HepG2 (cell line): ENCODE results near the gene HINFP. TPM values are rescaled to one million over a fixed set of nuclear protein-coding genes. Genes with fewer than 3 reads are reported as not detected.
A peak's percentile ranks its signal among the peaks of the same experiment; 100 is the strongest.

ENCODE experiments used
- MEIS1 ChIP-seq: sonication (generic); formaldehyde crosslinking; IDR thresholded peaks from 2 replicates; pipeline ENCODE4 v1.9.0; 2021; ENCODE audit warnings: mild to moderate bottlenecking, missing genetic modification reagents, moderate library complexity, borderline replicate concordance
- RAD51 ChIP-seq: fragments of 450-650 bp; IDR thresholded peaks from 2 replicates; pipeline ENCODE4 v1.6.1; 2016; ENCODE audit warnings: borderline replicate concordance
- RCOR2 ChIP-seq: IDR thresholded peaks from 2 replicates; pipeline ENCODE4 v1.6.1; 2016; ENCODE audit warnings: missing biosample characterization, missing genetic modification reagents
- SKI ChIP-seq: fragments of 450-650 bp; IDR thresholded peaks from one replicate; pipeline ENCODE4 v1.6.1; 2018; ENCODE audit warnings: mild to moderate bottlenecking; ENCODE audit not compliant: partially characterized antibody
- ZFX ChIP-seq: sonication (generic); formaldehyde crosslinking; IDR thresholded peaks from 2 replicates; pipeline ENCODE4 v1.4.0; 2020; ENCODE audit warnings: mild to moderate bottlenecking, low read depth, missing genetic modification reagents, moderate library complexity
- ZNF17 ChIP-seq: sonication (generic); formaldehyde crosslinking; IDR thresholded peaks from 2 replicates; pipeline ENCODE4 v1.5.0; 2020; ENCODE audit warnings: mild to moderate bottlenecking, missing genetic modification reagents
- ZNF180 ChIP-seq: sonication (generic); formaldehyde crosslinking; IDR thresholded peaks from 2 replicates; pipeline ENCODE4 v1.4.0; 2020; ENCODE audit warnings: low read depth, missing genetic modification reagents, borderline replicate concordance
- ZNF205 ChIP-seq: IDR thresholded peaks from 2 replicates; pipeline ENCODE4 v1.6.1; 2018; ENCODE audit warnings: missing biosample characterization, missing genetic modification reagents
- ZNF326 ChIP-seq: sonication (generic); formaldehyde crosslinking; IDR thresholded peaks from 2 replicates; pipeline ENCODE4 v1.4.0; 2020; ENCODE audit warnings: missing genetic modification reagents, borderline replicate concordance
- ZNF460 ChIP-seq: sonication (generic); formaldehyde crosslinking; IDR thresholded peaks from 2 replicates; pipeline ENCODE4 v1.5.1; 2020; ENCODE audit warnings: missing genetic modification reagents, mild to moderate bottlenecking, borderline replicate concordance
- polyA plus RNA-seq, 8 experiments: library from polyadenylated mRNA; depleted of rRNA in 3 of 8; stranded (reverse) in 7 of 8; unstranded in 1 of 8; fragments of >200 nt; fragmentation: Illumina TruSeq in 4 of 8; extraction: Trizol in 4 of 8; gene quantifications; 2 replicates each; pipeline versions ENCODE4 v1.2.1 to v1.2.3, GENCODE V29; 2011 to 2016; ENCODE audit warnings: low read depth in 4 of 8, missing spikeins in 1 of 8, mixed read lengths in 1 of 8; ENCODE audit not compliant: insufficient read depth in 1 of 8
- total RNA-seq, 5 experiments: library from RNA; depleted of rRNA; stranded (reverse); fragments of >200 nt; fragmentation: Illumina TruSeq; extraction: Trizol; gene quantifications; 2 replicates each; pipeline ENCODE4 v1.2.3, GENCODE V29; 2016; ENCODE audit warnings: low read depth in 1 of 5
- TF ChIP-seq, protein P1 (sequence below): sonication (generic); formaldehyde crosslinking; IDR thresholded peaks from 2 replicates; pipeline ENCODE4 v1.4.0; 2020; ENCODE audit warnings: missing genetic modification reagents, borderline replicate concordance
- TF ChIP-seq, protein P2 (sequence below): sonication (generic); formaldehyde crosslinking; IDR thresholded peaks from 2 replicates; pipeline ENCODE4 v1.5.1; 2020; ENCODE audit warnings: mild to moderate bottlenecking, missing genetic modification reagents, moderate library complexity
- TF ChIP-seq, protein P3 (sequence below): IDR thresholded peaks from 2 replicates; pipeline ENCODE4 v1.6.1; 2016
- TF ChIP-seq, protein P4 (sequence below): sonication (generic); formaldehyde crosslinking; conservative IDR thresholded peaks from 2 replicates; pipeline ENCODE4 v1.8.1; 2023; ENCODE audit warnings: missing genetic modification reagents
- TF ChIP-seq, protein P5 (sequence below): fragments of 450-650 bp; IDR thresholded peaks from 2 replicates; pipeline ENCODE4 v1.6.1; 2017; ENCODE audit warnings: mild to moderate bottlenecking

HINFP gene
- total and polyA plus RNA-seq, 2 of the 13 experiments (the other 11 are each of a cell fraction or from before 2014, with no cell fraction given), result 15.1 to 21.4 TPM

DNA sequence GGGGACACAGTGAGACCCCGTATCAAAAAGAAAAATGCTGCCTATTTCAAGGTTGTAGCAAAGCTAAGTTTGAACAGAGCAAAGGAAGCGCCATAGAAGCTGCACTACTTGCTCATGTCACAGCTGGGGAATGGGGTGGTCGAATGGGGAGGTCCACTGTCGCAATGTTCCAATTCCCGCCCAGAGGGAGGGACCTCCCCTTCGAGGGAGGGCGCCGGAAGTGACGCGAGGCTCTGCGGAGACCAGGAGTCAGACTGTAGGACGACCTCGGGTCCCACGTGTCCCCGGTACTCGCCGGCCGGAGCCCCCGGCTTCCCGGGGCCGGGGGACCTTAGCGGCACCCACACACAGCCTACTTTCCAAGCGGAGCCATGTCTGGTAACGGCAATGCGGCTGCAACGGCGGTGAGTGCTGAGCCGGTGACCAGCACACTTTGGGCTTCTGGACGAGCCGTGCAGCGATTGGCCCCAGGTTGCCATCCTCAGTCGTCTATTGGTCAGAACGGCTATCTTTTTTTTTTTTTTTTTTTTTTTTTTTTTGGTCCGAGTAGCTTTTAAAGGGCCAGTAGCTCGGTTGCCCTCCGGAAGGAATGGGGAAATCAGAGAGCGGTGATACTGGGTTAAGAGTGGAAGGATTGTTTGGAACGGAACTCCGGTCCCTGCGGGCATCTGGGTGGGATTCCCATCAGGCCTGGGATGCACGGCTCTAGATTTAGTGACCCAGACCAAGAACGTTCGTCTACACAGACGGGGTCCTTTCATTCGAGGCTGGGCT is 36.5 kb upstream of the HINFP start, which contains the start of gene HMBS (continued):
- TF ChIP-seq, protein P1, sequence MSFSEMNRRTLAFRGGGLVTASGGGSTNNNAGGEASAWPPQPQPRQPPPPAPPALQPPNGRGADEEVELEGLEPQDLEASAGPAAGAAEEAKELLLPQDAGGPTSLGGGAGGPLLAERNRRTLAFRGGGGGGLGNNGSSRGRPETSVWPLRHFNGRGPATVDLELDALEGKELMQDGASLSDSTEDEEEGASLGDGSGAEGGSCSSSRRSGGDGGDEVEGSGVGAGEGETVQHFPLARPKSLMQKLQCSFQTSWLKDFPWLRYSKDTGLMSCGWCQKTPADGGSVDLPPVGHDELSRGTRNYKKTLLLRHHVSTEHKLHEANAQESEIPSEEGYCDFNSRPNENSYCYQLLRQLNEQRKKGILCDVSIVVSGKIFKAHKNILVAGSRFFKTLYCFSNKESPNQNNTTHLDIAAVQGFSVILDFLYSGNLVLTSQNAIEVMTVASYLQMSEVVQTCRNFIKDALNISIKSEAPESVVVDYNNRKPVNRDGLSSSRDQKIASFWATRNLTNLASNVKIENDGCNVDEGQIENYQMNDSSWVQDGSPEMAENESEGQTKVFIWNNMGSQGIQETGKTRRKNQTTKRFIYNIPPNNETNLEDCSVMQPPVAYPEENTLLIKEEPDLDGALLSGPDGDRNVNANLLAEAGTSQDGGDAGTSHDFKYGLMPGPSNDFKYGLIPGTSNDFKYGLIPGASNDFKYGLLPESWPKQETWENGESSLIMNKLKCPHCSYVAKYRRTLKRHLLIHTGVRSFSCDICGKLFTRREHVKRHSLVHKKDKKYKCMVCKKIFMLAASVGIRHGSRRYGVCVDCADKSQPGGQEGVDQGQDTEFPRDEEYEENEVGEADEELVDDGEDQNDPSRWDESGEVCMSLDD (CRISPR knock-in tag), result no peak
- 0 out of 2 replicates have a peak, but pooled peaks have one; percentile 32 for TF ChIP-seq ZNF205 (CRISPR knock-in tag)
- no peak for TF ChIP-seq MEIS1 (CRISPR knock-in tag)
- no peak for TF ChIP-seq ZNF326 (CRISPR knock-in tag)
- TF ChIP-seq SKI, result no peak
- TF ChIP-seq, protein P2, sequence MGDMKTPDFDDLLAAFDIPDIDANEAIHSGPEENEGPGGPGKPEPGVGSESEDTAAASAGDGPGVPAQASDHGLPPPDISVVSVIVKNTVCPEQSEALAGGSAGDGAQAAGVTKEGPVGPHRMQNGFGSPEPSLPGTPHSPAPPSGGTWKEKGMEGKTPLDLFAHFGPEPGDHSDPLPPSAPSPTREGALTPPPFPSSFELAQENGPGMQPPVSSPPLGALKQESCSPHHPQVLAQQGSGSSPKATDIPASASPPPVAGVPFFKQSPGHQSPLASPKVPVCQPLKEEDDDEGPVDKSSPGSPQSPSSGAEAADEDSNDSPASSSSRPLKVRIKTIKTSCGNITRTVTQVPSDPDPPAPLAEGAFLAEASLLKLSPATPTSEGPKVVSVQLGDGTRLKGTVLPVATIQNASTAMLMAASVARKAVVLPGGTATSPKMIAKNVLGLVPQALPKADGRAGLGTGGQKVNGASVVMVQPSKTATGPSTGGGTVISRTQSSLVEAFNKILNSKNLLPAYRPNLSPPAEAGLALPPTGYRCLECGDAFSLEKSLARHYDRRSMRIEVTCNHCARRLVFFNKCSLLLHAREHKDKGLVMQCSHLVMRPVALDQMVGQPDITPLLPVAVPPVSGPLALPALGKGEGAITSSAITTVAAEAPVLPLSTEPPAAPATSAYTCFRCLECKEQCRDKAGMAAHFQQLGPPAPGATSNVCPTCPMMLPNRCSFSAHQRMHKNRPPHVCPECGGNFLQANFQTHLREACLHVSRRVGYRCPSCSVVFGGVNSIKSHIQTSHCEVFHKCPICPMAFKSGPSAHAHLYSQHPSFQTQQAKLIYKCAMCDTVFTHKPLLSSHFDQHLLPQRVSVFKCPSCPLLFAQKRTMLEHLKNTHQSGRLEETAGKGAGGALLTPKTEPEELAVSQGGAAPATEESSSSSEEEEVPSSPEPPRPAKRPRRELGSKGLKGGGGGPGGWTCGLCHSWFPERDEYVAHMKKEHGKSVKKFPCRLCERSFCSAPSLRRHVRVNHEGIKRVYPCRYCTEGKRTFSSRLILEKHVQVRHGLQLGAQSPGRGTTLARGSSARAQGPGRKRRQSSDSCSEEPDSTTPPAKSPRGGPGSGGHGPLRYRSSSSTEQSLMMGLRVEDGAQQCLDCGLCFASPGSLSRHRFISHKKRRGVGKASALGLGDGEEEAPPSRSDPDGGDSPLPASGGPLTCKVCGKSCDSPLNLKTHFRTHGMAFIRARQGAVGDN, result peak; percentile 92
- no peak for TF ChIP-seq ZNF460 (CRISPR knock-in tag)
- TF ChIP-seq, protein P3, sequence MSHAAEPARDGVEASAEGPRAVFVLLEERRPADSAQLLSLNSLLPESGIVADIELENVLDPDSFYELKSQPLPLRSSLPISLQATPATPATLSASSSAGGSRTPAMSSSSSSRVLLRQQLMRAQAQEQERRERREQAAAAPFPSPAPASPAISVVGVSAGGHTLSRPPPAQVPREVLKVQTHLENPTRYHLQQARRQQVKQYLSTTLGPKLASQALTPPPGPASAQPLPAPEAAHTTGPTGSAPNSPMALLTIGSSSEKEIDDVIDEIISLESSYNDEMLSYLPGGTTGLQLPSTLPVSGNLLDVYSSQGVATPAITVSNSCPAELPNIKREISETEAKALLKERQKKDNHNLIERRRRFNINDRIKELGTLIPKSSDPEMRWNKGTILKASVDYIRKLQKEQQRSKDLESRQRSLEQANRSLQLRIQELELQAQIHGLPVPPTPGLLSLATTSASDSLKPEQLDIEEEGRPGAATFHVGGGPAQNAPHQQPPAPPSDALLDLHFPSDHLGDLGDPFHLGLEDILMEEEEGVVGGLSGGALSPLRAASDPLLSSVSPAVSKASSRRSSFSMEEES (CRISPR knock-in tag), result peak; percentile 49
- no peak for TF ChIP-seq RAD51
- TF ChIP-seq, protein P4, sequence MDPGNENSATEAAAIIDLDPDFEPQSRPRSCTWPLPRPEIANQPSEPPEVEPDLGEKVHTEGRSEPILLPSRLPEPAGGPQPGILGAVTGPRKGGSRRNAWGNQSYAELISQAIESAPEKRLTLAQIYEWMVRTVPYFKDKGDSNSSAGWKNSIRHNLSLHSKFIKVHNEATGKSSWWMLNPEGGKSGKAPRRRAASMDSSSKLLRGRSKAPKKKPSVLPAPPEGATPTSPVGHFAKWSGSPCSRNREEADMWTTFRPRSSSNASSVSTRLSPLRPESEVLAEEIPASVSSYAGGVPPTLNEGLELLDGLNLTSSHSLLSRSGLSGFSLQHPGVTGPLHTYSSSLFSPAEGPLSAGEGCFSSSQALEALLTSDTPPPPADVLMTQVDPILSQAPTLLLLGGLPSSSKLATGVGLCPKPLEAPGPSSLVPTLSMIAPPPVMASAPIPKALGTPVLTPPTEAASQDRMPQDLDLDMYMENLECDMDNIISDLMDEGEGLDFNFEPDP (CRISPR knock-in tag), result no peak
- TF ChIP-seq, protein P5, sequence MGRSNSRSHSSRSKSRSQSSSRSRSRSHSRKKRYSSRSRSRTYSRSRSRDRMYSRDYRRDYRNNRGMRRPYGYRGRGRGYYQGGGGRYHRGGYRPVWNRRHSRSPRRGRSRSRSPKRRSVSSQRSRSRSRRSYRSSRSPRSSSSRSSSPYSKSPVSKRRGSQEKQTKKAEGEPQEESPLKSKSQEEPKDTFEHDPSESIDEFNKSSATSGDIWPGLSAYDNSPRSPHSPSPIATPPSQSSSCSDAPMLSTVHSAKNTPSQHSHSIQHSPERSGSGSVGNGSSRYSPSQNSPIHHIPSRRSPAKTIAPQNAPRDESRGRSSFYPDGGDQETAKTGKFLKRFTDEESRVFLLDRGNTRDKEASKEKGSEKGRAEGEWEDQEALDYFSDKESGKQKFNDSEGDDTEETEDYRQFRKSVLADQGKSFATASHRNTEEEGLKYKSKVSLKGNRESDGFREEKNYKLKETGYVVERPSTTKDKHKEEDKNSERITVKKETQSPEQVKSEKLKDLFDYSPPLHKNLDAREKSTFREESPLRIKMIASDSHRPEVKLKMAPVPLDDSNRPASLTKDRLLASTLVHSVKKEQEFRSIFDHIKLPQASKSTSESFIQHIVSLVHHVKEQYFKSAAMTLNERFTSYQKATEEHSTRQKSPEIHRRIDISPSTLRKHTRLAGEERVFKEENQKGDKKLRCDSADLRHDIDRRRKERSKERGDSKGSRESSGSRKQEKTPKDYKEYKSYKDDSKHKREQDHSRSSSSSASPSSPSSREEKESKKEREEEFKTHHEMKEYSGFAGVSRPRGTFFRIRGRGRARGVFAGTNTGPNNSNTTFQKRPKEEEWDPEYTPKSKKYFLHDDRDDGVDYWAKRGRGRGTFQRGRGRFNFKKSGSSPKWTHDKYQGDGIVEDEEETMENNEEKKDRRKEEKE, result no peak
- no peak for TF ChIP-seq ZNF17 (CRISPR knock-in tag)
- TF ChIP-seq ZFX (CRISPR knock-in tag), result peak; percentile 51
- TF ChIP-seq ZNF180 (CRISPR knock-in tag), result no peak
- TF ChIP-seq RCOR2 (CRISPR knock-in tag), result no peak
